IMR-90 (cell line): ENCODE measurements around the gene FHL5. TPM values are rescaled to one million over a fixed set of nuclear protein-coding genes. Genes with fewer than 3 reads are reported as not detected.

Experiments used
- ATAC-seq: fragments of 200-7000 bp; cut with Tn5 transposase; 2 replicates; pipeline ENCODE4 v1.9.1; 2020; ENCODE audit warnings: low read depth, mild to moderate bottlenecking, moderate library complexity
- BruUV-seq: library from RNA; stranded (reverse); fragments of 400-500 nt; replicated peaks from 2 replicates; lab custom pipeline; 2021; lab: Mats Ljungman, UMichigan
- CTCF ChIA-PET: fragments of 300-600 bp; formaldehyde crosslinking; extraction: SDS; loops from one replicate; lab custom pipeline; 2021; ENCODE audit warnings: antibody characterized with exemption; lab: Yijun Ruan, JAX
- POLR2A ChIA-PET: fragments of 300-600 bp; sonication (Branson Sonifier 250); formaldehyde crosslinking; loops from one replicate; lab custom pipeline; 2022; ENCODE audit warnings: antibody characterized with exemption; ENCODE audit not compliant: unreplicated experiment; lab: Charles Lee
- DNase-seq: peaks from one replicate; pipeline ENCODE4 v3.0.0; 2013
- H2AFZ ChIP-seq: replicated peaks from 2 replicates; pipeline ENCODE3; 2013; ENCODE audit warnings: low read length, mild to moderate bottlenecking; ENCODE audit not compliant: poor library complexity
- H2AK5ac ChIP-seq: 2 replicates; pipeline ENCODE4 v1.6.1; 2013; ENCODE audit warnings: low read depth, low read length, inconsistent platforms
- H2AK9ac ChIP-seq: replicated peaks from 2 replicates; pipeline ENCODE3; 2013; ENCODE audit warnings: mild to moderate bottlenecking, low read depth, low read length, moderate library complexity; ENCODE audit not compliant: poor library complexity
- H2BK120ac ChIP-seq: 2 replicates; pipeline ENCODE4 v1.6.1; 2013; ENCODE audit warnings: low read depth, low read length, inconsistent platforms
- H2BK15ac ChIP-seq: 3 replicates; pipeline ENCODE4 v1.6.1; 2013; ENCODE audit warnings: low read depth, low read length, inconsistent platforms
- H2BK20ac ChIP-seq: 2 replicates; pipeline ENCODE4 v1.6.1; 2013; ENCODE audit warnings: low read depth, mild to moderate bottlenecking, inconsistent platforms, low read length, moderate library complexity
- H2BK5ac ChIP-seq: 2 replicates; pipeline ENCODE4 v1.6.1; 2013; ENCODE audit warnings: mild to moderate bottlenecking, low read depth, low read length, inconsistent platforms; ENCODE audit not compliant: poor library complexity, severe bottlenecking
- H3K14ac ChIP-seq: replicated peaks from 2 replicates; pipeline ENCODE4 v1.6.1; 2013; ENCODE audit warnings: low read depth, low read length, inconsistent platforms
- H3K18ac ChIP-seq: 2 replicates; pipeline ENCODE4 v1.6.1; 2013; ENCODE audit warnings: low read depth, low read length, control low read depth
- H3K23ac ChIP-seq: 2 replicates; pipeline ENCODE4 v1.6.1; 2013; ENCODE audit warnings: low read depth, low read length, inconsistent platforms
- H3K27ac ChIP-seq: 2 replicates; pipeline ENCODE4 v1.5.1; 2013; ENCODE audit warnings: mild to moderate bottlenecking, control low read depth, low read length; ENCODE audit not compliant: insufficient read depth
- H3K27me3 ChIP-seq: 2 replicates; pipeline ENCODE4 v1.6.1; 2013; ENCODE audit warnings: low read length; ENCODE audit not compliant: control insufficient read depth, insufficient read depth
- H3K36me3 ChIP-seq: 2 replicates; pipeline ENCODE4 v1.6.1; 2013; ENCODE audit warnings: low read length, mixed read lengths; ENCODE audit not compliant: control insufficient read depth, insufficient read depth
- H3K4ac ChIP-seq: 2 replicates; pipeline ENCODE4 v1.6.1; 2013; ENCODE audit warnings: low read depth, low read length, inconsistent platforms
- H3K4me1 ChIP-seq: 2 replicates; pipeline ENCODE4 v1.6.1; 2013; ENCODE audit warnings: low read length, mixed read lengths; ENCODE audit not compliant: control insufficient read depth, insufficient read depth
- H3K4me2 ChIP-seq: 2 replicates; pipeline ENCODE4 v1.6.1; 2013; ENCODE audit warnings: low read depth, mild to moderate bottlenecking, control low read depth, low read length, moderate library complexity
- H3K4me3 ChIP-seq: 2 replicates; pipeline ENCODE4 v1.5.1; 2013; ENCODE audit warnings: low read depth, mild to moderate bottlenecking, control low read depth, low read length, moderate library complexity; ENCODE audit not compliant: insufficient read depth
- H3K56ac ChIP-seq: 2 replicates; pipeline ENCODE4 v1.6.1; 2013; ENCODE audit warnings: low read length, inconsistent platforms; ENCODE audit not compliant: insufficient read depth; ENCODE audit errors: extremely low read depth
- H3K79me1 ChIP-seq, 2 experiments: 2 replicates each; pipeline ENCODE4 v1.6.1; 2013; ENCODE audit warnings: low read length in 2 of 2, inconsistent platforms in 1 of 2, low read depth in 1 of 2
- H3K9ac ChIP-seq: 2 replicates; pipeline ENCODE4 v1.6.1; 2013; ENCODE audit warnings: low read depth, low read length, control low read depth
- H3K9me1 ChIP-seq: 2 replicates; pipeline ENCODE4 v1.6.1; 2013; ENCODE audit warnings: low read length, inconsistent platforms; ENCODE audit not compliant: insufficient read depth
- H3K9me3 ChIP-seq: 2 replicates; pipeline ENCODE4 v1.6.1; 2013; ENCODE audit warnings: low read length; ENCODE audit not compliant: control insufficient read depth, insufficient read depth
- H4K20me1 ChIP-seq: 2 replicates; pipeline ENCODE4 v1.6.1; 2013; ENCODE audit warnings: low read length, inconsistent platforms; ENCODE audit not compliant: insufficient read depth
- H4K5ac ChIP-seq: 2 replicates; pipeline ENCODE4 v1.6.1; 2013; ENCODE audit warnings: mild to moderate bottlenecking, low read depth, low read length, control low read depth
- H4K8ac ChIP-seq, 2 experiments: 2 replicates each; pipeline ENCODE4 v1.6.1; 2013; ENCODE audit warnings: low read depth in 2 of 2, low read length in 2 of 2, control low read depth in 1 of 2, inconsistent platforms in 1 of 2
- H4K91ac ChIP-seq: 2 replicates; pipeline ENCODE4 v1.6.1; 2013; ENCODE audit warnings: low read depth, low read length, inconsistent platforms; ENCODE audit not compliant: insufficient read depth
- MXI1 ChIP-seq: IDR thresholded peaks from 2 replicates; pipeline ENCODE4 v1.6.1; 2012; ENCODE audit warnings: low read depth, mild to moderate bottlenecking, low read length, moderate library complexity, borderline replicate concordance
- RCOR1 ChIP-seq: IDR thresholded peaks from 2 replicates; pipeline ENCODE4 v1.6.1; 2012; ENCODE audit warnings: mild to moderate bottlenecking, low read length, improper control_type of control experiment; ENCODE audit not compliant: insufficient replicate concordance
- WGBS, 2 experiments: methylation state at CpG; one replicate each; pipeline versions ENCODE4 v1.1.5 to v1.1.7; 2013; ENCODE audit warnings: missing lambda C conversion rate in 2 of 2; ENCODE audit not compliant: insufficient read length in 1 of 2; ENCODE audit errors: extremely low coverage in 2 of 2; 5-methylcytosine and 5-hydroxymethylcytosine counted together
- dilution Hi-C: fragments of 300-500 bp; cut with HindIII; formaldehyde crosslinking; loops from one replicate; pipeline ENCODE4 v1.14.3; 2018; ENCODE audit warnings: low sequenced_read_pairs; ENCODE audit not compliant: unreplicated experiment
- in situ Hi-C: fragments of 300-500 bp; cut with MboI; formaldehyde crosslinking; loops from 3 replicates; pipeline ENCODE4 v1.14.3; 2019; ENCODE audit warnings: low sequenced_read_pairs, inconsistent platforms, mixed read lengths
- intact Hi-C: fragments of 100-400 bp; cut with micrococcal nuclease; formaldehyde crosslinking; loops from 2 replicates; pipeline ENCODE4 v1.10.0; 2022
- polyA plus RNA-seq, 3 experiments: library from polyadenylated mRNA; depleted of rRNA; stranded (reverse); fragments of >200 nt; gene quantifications; 2 replicates each; pipeline ENCODE4 v1.2.3, GENCODE V29; 2012; ENCODE audit warnings: low replicate concordance in 1 of 3
- total RNA-seq: library from RNA; depleted of rRNA; stranded (reverse); fragments of >200 nt; gene quantifications from 2 replicates; pipeline ENCODE4 v1.2.3, GENCODE V29; 2012

Gene FHL5
- total and polyA plus RNA-seq, 2 of the 4 experiments (the other 2 are of a cell fraction), result not detected

DNA sequence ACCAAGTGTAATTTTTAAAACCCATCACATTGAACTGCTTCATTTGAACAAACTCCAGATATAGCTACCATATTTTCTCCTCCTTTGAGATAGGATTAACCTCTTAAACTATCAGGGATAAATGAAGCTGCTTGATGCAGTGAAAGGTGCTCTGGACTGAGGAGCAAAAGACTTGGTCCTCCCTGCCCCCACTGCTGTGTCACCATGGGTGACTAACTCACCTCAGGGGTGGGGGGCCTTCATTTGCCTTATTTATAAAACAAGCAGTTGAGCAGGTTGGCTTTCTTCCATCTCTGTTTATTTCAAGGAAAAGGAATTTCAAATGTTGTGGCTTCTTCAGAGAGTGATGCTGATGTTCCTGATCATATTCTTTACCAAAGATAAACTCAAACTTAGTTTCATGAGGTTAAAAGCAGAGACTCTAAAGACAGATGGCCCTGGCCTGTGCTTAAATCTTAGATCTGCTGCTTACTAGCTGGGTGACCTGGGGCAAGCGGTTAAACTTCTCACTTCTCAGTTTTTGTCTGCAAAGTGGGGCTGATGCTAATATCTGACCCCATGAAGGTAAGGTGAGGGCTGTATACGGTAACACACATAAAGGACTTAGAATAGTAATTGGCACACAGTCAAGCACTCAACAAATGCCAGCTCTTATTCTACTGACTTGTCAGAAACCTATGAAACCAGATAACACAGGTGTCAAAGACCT, 50.5 kb downstream of the FHL5 start:
- Histone ChIP-seq H3K4me1 (no peaks in the 10 kb centered on the region), H2BK120ac (no peak overlapping the region), H2BK15ac (no peak overlapping the region), H2AK9ac (no peak overlapping the region), H3K9me3 (no peaks in the 10 kb centered on the region), H3K4me2 (no peak overlapping the region), H4K8ac (no peak overlapping the region), H3K4ac (no peak overlapping the region), H4K5ac (no peak overlapping the region), H3K79me1 (no peaks in the 10 kb centered on the region), H2BK5ac (no peak overlapping the region), H3K56ac (no peak overlapping the region), H2AFZ (no peak overlapping the region), H2BK20ac (no peak overlapping the region), H3K27me3 (no peaks in the 10 kb centered on the region), H3K9me1 (no peaks in the 10 kb centered on the region), H2AK5ac (no peak overlapping the region), H3K36me3 (no peaks in the 10 kb centered on the region), H3K23ac (no peak overlapping the region), H4K20me1 (no peaks in the 10 kb centered on the region), H4K91ac (no peak overlapping the region), H3K18ac (no peak overlapping the region), H3K27ac (no peak overlapping the region), H3K9ac (no peak overlapping the region), H3K4me3 (no peak overlapping the region), H3K14ac (no peak overlapping the region)
- in situ Hi-C loops, result no loop called here
- dilution Hi-C loops, result no loop called here
- ATAC-seq (no peak), DNase-seq (no peak)
- no TSS peak for BruUV-seq
- ChIA-PET POLR2A (no interaction called here), CTCF (no interaction called here)
- no peak for TF ChIP-seq MXI1
- TF ChIP-seq RCOR1, result no peak
- WGBS, 2 experiments, result no CpG with 5 or more reads among the region's 2 CpGs
- intact Hi-C loops, result no loop called here
